Psoas muscle (tissue), 8 donors: ENCODE data around the gene NCKAP1. TPM values are rescaled to one million over a fixed set of nuclear protein-coding genes. Genes with fewer than 3 reads are reported as not detected.
"Not testable (repeated sequence)": the region's sequence is repeated elsewhere in the genome, so short reads cannot be mapped to it uniquely, and the experiment has no call there.

Source experiments
- ATAC-seq, 4 donors: fragments of 200-7000 bp; cut with Tn5 transposase; one replicate each; pipeline ENCODE4 v1.9.1; 2020; ENCODE audit warnings: moderate library complexity in 3 of 4, mild to moderate bottlenecking in 2 of 4
- DNase-seq, 2 donors: peaks; one replicate each; pipeline ENCODE4 v3.0.0-alpha.2; 2020
- H3K27ac ChIP-seq: fragments of 200-600 bp; one replicate; pipeline ENCODE4 v1.8.0; 2022
- H3K27me3 ChIP-seq, 3 donors: fragments of 200-600 bp in 1 of 3; one replicate each; pipeline versions ENCODE4 v1.6.1 to v1.8.0; 2013 to 2022; ENCODE audit warnings: low read length in 2 of 3, mild to moderate bottlenecking in 2 of 3, moderate library complexity in 1 of 3; ENCODE audit not compliant: insufficient read depth in 3 of 3
- H3K36me3 ChIP-seq, 2 donors: fragments of 200-600 bp in 1 of 2; one replicate each; pipeline versions ENCODE4 v1.6.1 to v1.8.0; 2013 to 2022; ENCODE audit warnings: low read depth in 1 of 2, mild to moderate bottlenecking in 1 of 2, moderate library complexity in 1 of 2; ENCODE audit not compliant: insufficient read depth in 1 of 2
- H3K4me1 ChIP-seq: fragments of 200-600 bp; one replicate; pipeline ENCODE4 v1.8.0; 2022
- H3K4me3 ChIP-seq: fragments of 200-600 bp; one replicate; pipeline ENCODE4 v1.8.0; 2022; ENCODE audit warnings: mild to moderate bottlenecking
- H3K9me3 ChIP-seq: fragments of 200-600 bp; one replicate; pipeline ENCODE4 v1.8.0; 2022
- WGBS, 3 donors: extraction: QIAGEN DNeasy Blood & Tissue Kit; methylation state at CpG; one replicate each; pipeline versions ENCODE4 v1.1.6 to v1.1.7; 2013; 5-methylcytosine and 5-hydroxymethylcytosine counted together
- intact Hi-C, 2 donors: fragments of 100-400 bp; cut with DNase I; formaldehyde crosslinking; loops; one replicate each; pipeline versions ENCODE4 v1.11.0 to v1.14.2; 2022
- polyA plus RNA-seq, 3 donors: library from polyadenylated mRNA; stranded (reverse); fragments of 200-250 nt; gene quantifications; one replicate each; pipeline ENCODE4 v1.2.3, GENCODE V29; 2013
- total RNA-seq, 4 donors: library from RNA; stranded (reverse); fragmentation: NEBNext Ultra II Directional in 2 of 4; extraction: Animal tissue kit (Norgen Biotek cat#: 25700) in 2 of 4; gene quantifications; one replicate each; pipeline versions ENCODE4 v1.2.1 to v1.2.4, GENCODE V29; 2021 to 2023
- TF ChIP-seq, protein P1 (sequence below): fragments of 200-600 bp; IDR thresholded peaks from one replicate; pipeline ENCODE4 v1.8.0; 2022; ENCODE audit warnings: antibody characterized with exemption
- donor health status: healthy with polysubstance abuse.
- donor health status: DM: no; HTN: no; CAD: no; lungs with moderate emphysema.
- donor health status: Bipolar disorder and iron deficiency.
- donor health status: healthy.
- donor health status: DM: yes; HTN: yes; CAD: no.
- donor health status: DM: no; HTN: no; CAD: no.
- donor health status: DM: no; HTN: no; CAD: no.
- donor health status: DM: yes; HTN: yes; CAD: no.

The NCKAP1 gene
- total and polyA plus RNA-seq, 7 donors, result 94.1 to 262 (median 120) TPM

DNA sequence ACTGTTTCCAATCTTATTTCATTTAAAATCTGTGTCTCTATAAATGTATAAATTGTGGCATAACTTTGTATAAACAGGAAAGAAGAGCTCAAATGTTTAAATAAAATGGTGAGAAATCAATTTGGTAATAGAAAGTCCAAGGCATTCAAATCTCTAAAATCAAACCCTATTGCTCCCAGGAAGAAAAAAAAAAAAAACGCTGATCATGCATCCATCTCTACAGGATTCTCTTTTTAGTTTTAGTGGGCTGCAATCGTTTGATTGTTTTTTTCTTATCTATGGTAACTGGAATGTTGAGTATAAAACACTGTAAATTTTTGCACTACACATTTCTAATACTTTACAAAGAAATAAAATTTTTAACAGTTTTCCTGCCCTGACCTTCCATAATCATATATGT, 75.6 kb downstream of the NCKAP1 start:
- no peak overlapping the region for H3K27ac ChIP-seq
- peaks cover 8% of the 10 kb centered on the region for H3K4me1 ChIP-seq
- intact Hi-C loops, result no loop called here
- no peaks in the 10 kb centered on the region for H3K9me3 ChIP-seq
- no peaks in the 10 kb centered on the region for H3K27me3 ChIP-seq
- 67 to 80% (median 69%) methylated on average over 2 of the region's 2 CpGs for WGBS, 3 donors
- H3K4me3 ChIP-seq, result no peak overlapping the region
- ATAC-seq (no peak), DNase-seq (no peak)
- H3K36me3 ChIP-seq, result peaks cover 0 to 81% of the 10 kb centered on the region in 2 donors
- TF ChIP-seq, protein P1, sequence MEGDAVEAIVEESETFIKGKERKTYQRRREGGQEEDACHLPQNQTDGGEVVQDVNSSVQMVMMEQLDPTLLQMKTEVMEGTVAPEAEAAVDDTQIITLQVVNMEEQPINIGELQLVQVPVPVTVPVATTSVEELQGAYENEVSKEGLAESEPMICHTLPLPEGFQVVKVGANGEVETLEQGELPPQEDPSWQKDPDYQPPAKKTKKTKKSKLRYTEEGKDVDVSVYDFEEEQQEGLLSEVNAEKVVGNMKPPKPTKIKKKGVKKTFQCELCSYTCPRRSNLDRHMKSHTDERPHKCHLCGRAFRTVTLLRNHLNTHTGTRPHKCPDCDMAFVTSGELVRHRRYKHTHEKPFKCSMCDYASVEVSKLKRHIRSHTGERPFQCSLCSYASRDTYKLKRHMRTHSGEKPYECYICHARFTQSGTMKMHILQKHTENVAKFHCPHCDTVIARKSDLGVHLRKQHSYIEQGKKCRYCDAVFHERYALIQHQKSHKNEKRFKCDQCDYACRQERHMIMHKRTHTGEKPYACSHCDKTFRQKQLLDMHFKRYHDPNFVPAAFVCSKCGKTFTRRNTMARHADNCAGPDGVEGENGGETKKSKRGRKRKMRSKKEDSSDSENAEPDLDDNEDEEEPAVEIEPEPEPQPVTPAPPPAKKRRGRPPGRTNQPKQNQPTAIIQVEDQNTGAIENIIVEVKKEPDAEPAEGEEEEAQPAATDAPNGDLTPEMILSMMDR, result no peak

GRCh38 chr2:182960869-182961268, 77.4 kb downstream of the NCKAP1 start:
- H3K9me3 ChIP-seq, H3K4me3 ChIP-seq, intact Hi-C loops, H3K27ac ChIP-seq, H3K4me1 ChIP-seq, H3K27me3 ChIP-seq, DNase-seq, ATAC-seq: not testable (repeated sequence)
- WGBS, 3 donors, result 100% methylated on average over 1 of the region's 2 CpGs
- peaks cover 0 to 78% of the 10 kb centered on the region in 2 donors for H3K36me3 ChIP-seq

- H3K4me1 ChIP-seq, result peaks cover 11% of the 10 kb centered on the region
- H3K27me3 ChIP-seq, result no peaks in the 10 kb centered on the region
- H3K27ac ChIP-seq, result no peak overlapping the region
- intact Hi-C loops, result no loop called here
- TF ChIP-seq, protein P1, result no peak
- H3K4me3 ChIP-seq, result no peak overlapping the region
- no peak for DNase-seq
- no peak for ATAC-seq
- H3K9me3 ChIP-seq, result no peaks in the 10 kb centered on the region
- peaks cover 0 to 78% of the 10 kb centered on the region in 2 donors for H3K36me3 ChIP-seq
Observed at GRCh38 chr2:182954789-182955188, 83.5 kb downstream of the NCKAP1 start.

GRCh38 chr2:182952741-182953450, 85.4 kb downstream of the NCKAP1 start:
- Histone ChIP-seq H3K4me1 (peaks cover 27% of the 10 kb centered on the region), H3K4me3 (no peak overlapping the region), H3K27ac (no peak overlapping the region), H3K27me3 (no peaks in the 10 kb centered on the region), H3K9me3 (no peaks in the 10 kb centered on the region), H3K36me3 (peaks cover 0 to 61% of the 10 kb centered on the region in 2 donors)
- DNase-seq (no peak), ATAC-seq (no peak)
- TF ChIP-seq, protein P1, result no peak
- 94 to 98% (median 96%) methylated on average over 6 of the region's 6 CpGs for WGBS, 3 donors
- intact Hi-C loops, result no loop called here

DNA sequence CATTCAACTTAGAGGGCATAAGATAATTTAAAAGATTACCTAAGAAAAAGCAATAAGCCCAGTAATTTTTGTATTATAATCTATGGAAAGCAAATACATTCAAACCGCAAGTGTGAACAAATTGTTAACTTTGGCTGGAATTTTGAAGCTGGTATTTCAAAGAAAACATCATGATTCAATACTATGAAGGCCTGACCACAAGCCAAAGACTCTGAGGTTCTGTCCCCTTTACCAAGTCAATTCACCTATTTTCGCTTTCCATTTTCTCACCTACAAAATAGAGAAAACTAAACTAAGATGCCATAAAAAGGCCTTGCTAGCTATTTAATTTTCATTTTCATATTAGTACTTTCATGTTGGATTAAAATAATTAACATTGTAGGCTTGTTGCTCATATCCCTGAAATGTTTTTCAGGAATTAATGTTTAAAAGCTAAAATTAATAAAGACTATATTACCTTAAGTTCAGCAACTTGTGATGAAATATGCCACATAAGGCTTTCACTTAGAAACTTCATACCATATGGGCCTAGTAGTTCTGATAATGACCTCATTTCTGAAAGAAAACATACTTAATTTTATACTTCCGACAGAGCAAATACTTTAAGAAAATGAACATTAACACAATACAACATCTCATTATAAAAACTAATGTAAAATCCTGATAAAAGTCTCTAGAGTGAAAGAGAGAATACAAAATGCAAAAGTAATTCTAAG, 86.2 kb downstream of the NCKAP1 start:
- TF ChIP-seq, protein P1, result no peak
- Histone ChIP-seq H3K36me3 (peaks cover 2 to 62% of the 10 kb centered on the region in 2 donors), H3K4me1 (peaks cover 28% of the 10 kb centered on the region), H3K4me3 (no peak overlapping the region), H3K27me3 (no peaks in the 10 kb centered on the region), H3K9me3 (no peaks in the 10 kb centered on the region), H3K27ac (no peak overlapping the region)
- no peak for ATAC-seq
- no peak for DNase-seq
- WGBS, 3 donors, result 95 to 98% (median 97%) methylated on average over 3 of the region's 3 CpGs
- intact Hi-C loops, result no loop called here
